H9 (cell line): ENCODE measurements around the gene USB1. TPM values are rescaled to one million over a fixed set of nuclear protein-coding genes. Genes with fewer than 3 reads are reported as not detected.

Experiments
- DNase-seq: peaks from one replicate; pipeline ENCODE4 v3.0.0-alpha.2; 2017
- H2AFZ ChIP-seq: one replicate; pipeline ENCODE4 v1.6.1; 2013; ENCODE audit warnings: mild to moderate bottlenecking, low read length, control low read depth, moderate library complexity
- H2AK5ac ChIP-seq: 2 replicates; pipeline ENCODE4 v1.6.1; 2013; ENCODE audit warnings: low read length, control low read depth, mixed read lengths; ENCODE audit not compliant: insufficient read length
- H2BK120ac ChIP-seq: one replicate; pipeline ENCODE4 v1.6.1; 2013; ENCODE audit warnings: low read depth, mild to moderate bottlenecking, low read length, control low read depth, inconsistent platforms; ENCODE audit not compliant: poor library complexity, severe bottlenecking
- H2BK12ac ChIP-seq: 2 replicates; pipeline ENCODE4 v1.6.1; 2013; ENCODE audit warnings: low read length, control low read depth, mixed read lengths, low read depth; ENCODE audit not compliant: insufficient read length
- H2BK15ac ChIP-seq: 2 replicates; pipeline ENCODE4 v1.6.1; 2013; ENCODE audit warnings: low read depth, low read length, control low read depth
- H2BK20ac ChIP-seq: one replicate; pipeline ENCODE4 v1.6.1; 2013; ENCODE audit warnings: low read depth, mild to moderate bottlenecking, low read length, control low read depth, inconsistent platforms; ENCODE audit not compliant: poor library complexity, severe bottlenecking
- H2BK5ac ChIP-seq: 2 replicates; pipeline ENCODE4 v1.6.1; 2013; ENCODE audit warnings: low read length, control low read depth, mixed read lengths; ENCODE audit not compliant: insufficient read length
- H3K14ac ChIP-seq: 2 replicates; pipeline ENCODE4 v1.6.1; 2013; ENCODE audit warnings: low read length, control low read depth; ENCODE audit not compliant: insufficient read depth
- H3K18ac ChIP-seq: 2 replicates; pipeline ENCODE4 v1.6.1; 2013; ENCODE audit warnings: low read depth, mild to moderate bottlenecking, mixed read lengths, low read length, control low read depth; ENCODE audit not compliant: insufficient read length
- H3K23ac ChIP-seq: 2 replicates; pipeline ENCODE4 v1.6.1; 2013; ENCODE audit warnings: low read length, control low read depth, mixed read lengths, low read depth; ENCODE audit not compliant: insufficient read length
- H3K23me2 ChIP-seq: 2 replicates; pipeline ENCODE4 v1.6.1; 2013; ENCODE audit warnings: low read depth, mild to moderate bottlenecking, mixed read lengths, low read length, control low read depth; ENCODE audit not compliant: insufficient read length, poor library complexity, severe bottlenecking
- H3K27ac ChIP-seq: 2 replicates; pipeline ENCODE4 v1.5.1; 2013; ENCODE audit warnings: low read length, control low read depth, mixed read lengths, low read depth; ENCODE audit not compliant: insufficient read length
- H3K27me3 ChIP-seq: 2 replicates; pipeline ENCODE4 v1.6.1; 2013; ENCODE audit warnings: low read length, control low read depth, inconsistent platforms; ENCODE audit not compliant: insufficient read depth
- H3K4ac ChIP-seq: 2 replicates; pipeline ENCODE4 v1.6.1; 2013; ENCODE audit warnings: low read depth, mild to moderate bottlenecking, control low read depth, inconsistent platforms, low read length, moderate library complexity
- H3K4me1 ChIP-seq: 2 replicates; pipeline ENCODE4 v1.6.1; 2013; ENCODE audit warnings: low read length, control low read depth, inconsistent platforms; ENCODE audit not compliant: insufficient read depth
- H3K4me2 ChIP-seq: 2 replicates; pipeline ENCODE4 v1.6.1; 2013; ENCODE audit warnings: low read length, control low read depth, mixed read lengths; ENCODE audit not compliant: insufficient read length, insufficient read depth
- H3K56ac ChIP-seq: 2 replicates; pipeline ENCODE4 v1.6.1; 2013; ENCODE audit warnings: low read depth, mild to moderate bottlenecking, mixed read lengths, low read length, control low read depth; ENCODE audit not compliant: insufficient read length
- H3K79me1 ChIP-seq: 2 replicates; pipeline ENCODE4 v1.6.1; 2013; ENCODE audit warnings: low read depth, mild to moderate bottlenecking, moderate library complexity, low read length, control low read depth, inconsistent platforms; ENCODE audit not compliant: insufficient read depth, poor library complexity, severe bottlenecking
- H3K79me2 ChIP-seq: 2 replicates; pipeline ENCODE4 v1.6.1; 2013; ENCODE audit warnings: low read length, control low read depth, inconsistent platforms; ENCODE audit not compliant: insufficient read depth
- H3K9ac ChIP-seq: 2 replicates; pipeline ENCODE4 v1.6.1; 2013; ENCODE audit warnings: low read length, control low read depth, mixed read lengths; ENCODE audit not compliant: insufficient read length; ENCODE audit errors: extremely low read depth
- H3K9me3 ChIP-seq: one replicate; pipeline ENCODE4 v1.6.1; 2013; ENCODE audit warnings: low read depth, low read length, inconsistent platforms; ENCODE audit not compliant: control insufficient read depth
- H3T11ph ChIP-seq: one replicate; pipeline ENCODE4 v1.6.1; 2013; ENCODE audit warnings: mild to moderate bottlenecking, low read length, control low read depth, inconsistent platforms
- H4K20me1 ChIP-seq: one replicate; pipeline ENCODE4 v1.6.1; 2013; ENCODE audit not compliant: control insufficient read depth, insufficient read length, insufficient read depth
- H4K5ac ChIP-seq: 2 replicates; pipeline ENCODE4 v1.6.1; 2013; ENCODE audit warnings: low read depth, mild to moderate bottlenecking, mixed read lengths, low read length, control low read depth; ENCODE audit not compliant: insufficient read length
- H4K8ac ChIP-seq: replicated peaks from 2 replicates; pipeline ENCODE4 v1.6.1; 2013; ENCODE audit warnings: low read length, control low read depth, mixed read lengths, low read depth; ENCODE audit not compliant: insufficient read length
- H4K91ac ChIP-seq: 2 replicates; pipeline ENCODE4 v1.6.1; 2013; ENCODE audit warnings: low read depth, mild to moderate bottlenecking, moderate library complexity, mixed read lengths, low read length, control low read depth; ENCODE audit not compliant: insufficient read length
- H3K27ac Mint-ChIP-seq, 3 experiments: 2 replicates in 2 of 3; 3 replicates in 1 of 3; pipeline ENCODE4 v1.8.0; 2020 to 2021; ENCODE audit warnings: mixed read lengths in 3 of 3, mild to moderate bottlenecking in 1 of 3, moderate library complexity in 1 of 3
- H3K27me3 Mint-ChIP-seq: 2 replicates; pipeline ENCODE4 v1.8.0; 2021; ENCODE audit warnings: low read depth, mild to moderate bottlenecking, moderate library complexity, mixed read lengths
- H3K36me3 Mint-ChIP-seq, 3 experiments: 2 replicates in 2 of 3; 3 replicates in 1 of 3; pipeline ENCODE4 v1.8.0; 2020 to 2021; ENCODE audit warnings: low read depth in 3 of 3, mixed read lengths in 3 of 3; ENCODE audit not compliant: insufficient read depth in 1 of 3
- H3K4me1 Mint-ChIP-seq, 2 experiments: 2 replicates each; pipeline ENCODE4 v1.8.0; 2020; ENCODE audit warnings: mixed read lengths in 2 of 2
- H3K4me3 Mint-ChIP-seq, 2 experiments: 2 replicates in 1 of 2; 3 replicates in 1 of 2; pipeline ENCODE4 v1.8.0; 2020 to 2021; ENCODE audit warnings: mild to moderate bottlenecking in 2 of 2, mixed read lengths in 2 of 2, moderate library complexity in 1 of 2
- H3K9me3 Mint-ChIP-seq, 2 experiments: 2 replicates in 1 of 2; 3 replicates in 1 of 2; pipeline ENCODE4 v1.8.0; 2020; ENCODE audit warnings: mild to moderate bottlenecking in 2 of 2, mixed read lengths in 2 of 2, moderate library complexity in 1 of 2
- WGBS: extraction: QIAGEN DNeasy Blood & Tissue Kit; methylation state at CpG from one replicate; pipeline ENCODE4 v1.1.7; 2013; ENCODE audit warnings: missing lambda C conversion rate, low lambda C conversion rate, mixed read lengths; ENCODE audit not compliant: insufficient read length; ENCODE audit errors: extremely low coverage; 5-methylcytosine and 5-hydroxymethylcytosine counted together
- total RNA-seq: library from RNA; stranded (reverse); gene quantifications from 2 replicates; pipeline ENCODE4 v1.2.1, GENCODE V29; 2021
- TF ChIP-seq, protein P1 (sequence below): fragments of 200-600 bp; sonication (generic); conservative IDR thresholded peaks from 3 replicates; pipeline ENCODE4 v1.8.0; 2021; ENCODE audit warnings: antibody characterized with exemption, mild to moderate bottlenecking

USB1 gene
- total RNA-seq, 1 experiment from 2014 or later, result 65.0 TPM

GRCh38 chr16:57958544-57958943 is 42.7 kb upstream of the USB1 start:
- Mint-ChIP-seq H3K27ac (no peak overlapping the region), H3K27me3 (no peaks in the 10 kb centered on the region; the same call in 1 of the 2 replicates), H3K36me3 (no peaks in the 10 kb centered on the region), H3K9me3 (no peaks in the 10 kb centered on the region), H3K4me1 (peaks cover 16 to 29% of the 10 kb centered on the region in 2 experiments; a peak in 3 of 4 replicates), H3K4me3 (no peak overlapping the region)
- H4K8ac ChIP-seq, result no peak overlapping the region
- no peaks in the 10 kb centered on the region for H3K4me1 ChIP-seq
- H3K23me2 ChIP-seq, result no peaks in the 10 kb centered on the region
- no peak overlapping the region for H3K27ac ChIP-seq
- H2BK15ac ChIP-seq, result no peak overlapping the region
- no peak overlapping the region for H3K4me2 ChIP-seq
- no peak overlapping the region for H3K56ac ChIP-seq
- no peaks in the 10 kb centered on the region for H3K27me3 ChIP-seq
- H3T11ph ChIP-seq, result no peak overlapping the region
- no peaks in the 10 kb centered on the region for H3K9me3 ChIP-seq
- no peak for DNase-seq
- no peak overlapping the region for H2AK5ac ChIP-seq
- H2BK20ac ChIP-seq, result no peak overlapping the region
- no peak overlapping the region for H2AFZ ChIP-seq
- WGBS, result no CpG with 5 or more reads among the region's 6 CpGs
- no peaks in the 10 kb centered on the region for H3K79me2 ChIP-seq
- H4K5ac ChIP-seq, result no peak overlapping the region
- H3K4ac ChIP-seq, result no peak overlapping the region
- H3K18ac ChIP-seq, result no peak overlapping the region
- no peak overlapping the region for H3K14ac ChIP-seq
- H2BK5ac ChIP-seq, result no peak overlapping the region
- no peak overlapping the region for H4K91ac ChIP-seq
- no peak overlapping the region for H3K23ac ChIP-seq
- H3K9ac ChIP-seq, result no peak overlapping the region
- H2BK120ac ChIP-seq, result no peak overlapping the region
- TF ChIP-seq, protein P1, sequence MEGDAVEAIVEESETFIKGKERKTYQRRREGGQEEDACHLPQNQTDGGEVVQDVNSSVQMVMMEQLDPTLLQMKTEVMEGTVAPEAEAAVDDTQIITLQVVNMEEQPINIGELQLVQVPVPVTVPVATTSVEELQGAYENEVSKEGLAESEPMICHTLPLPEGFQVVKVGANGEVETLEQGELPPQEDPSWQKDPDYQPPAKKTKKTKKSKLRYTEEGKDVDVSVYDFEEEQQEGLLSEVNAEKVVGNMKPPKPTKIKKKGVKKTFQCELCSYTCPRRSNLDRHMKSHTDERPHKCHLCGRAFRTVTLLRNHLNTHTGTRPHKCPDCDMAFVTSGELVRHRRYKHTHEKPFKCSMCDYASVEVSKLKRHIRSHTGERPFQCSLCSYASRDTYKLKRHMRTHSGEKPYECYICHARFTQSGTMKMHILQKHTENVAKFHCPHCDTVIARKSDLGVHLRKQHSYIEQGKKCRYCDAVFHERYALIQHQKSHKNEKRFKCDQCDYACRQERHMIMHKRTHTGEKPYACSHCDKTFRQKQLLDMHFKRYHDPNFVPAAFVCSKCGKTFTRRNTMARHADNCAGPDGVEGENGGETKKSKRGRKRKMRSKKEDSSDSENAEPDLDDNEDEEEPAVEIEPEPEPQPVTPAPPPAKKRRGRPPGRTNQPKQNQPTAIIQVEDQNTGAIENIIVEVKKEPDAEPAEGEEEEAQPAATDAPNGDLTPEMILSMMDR, result no peak
- H2BK12ac ChIP-seq, result no peak overlapping the region
- no peaks in the 10 kb centered on the region for H3K79me1 ChIP-seq
- no peaks in the 10 kb centered on the region for H4K20me1 ChIP-seq
